LNCaP clone FGC (cell line): ENCODE measurements around the gene MEIS1.
A peak's percentile ranks its signal among the peaks of the same experiment; 100 is the strongest.

ENCODE experiments used
- DNase-seq: peaks from one replicate; pipeline ENCODE4 v3.0.0-alpha.2; 2011; ENCODE audit warnings: low read depth
- H3K4me3 ChIP-seq: 2 replicates; pipeline ENCODE4 v1.5.1; 2011; ENCODE audit warnings: mild to moderate bottlenecking, low read depth, low read length, control low read depth
- CTCF ChIP-seq: IDR thresholded peaks from 2 replicates; pipeline ENCODE4 v1.5.1; 2012; ENCODE audit warnings: mild to moderate bottlenecking; ENCODE audit not compliant: control insufficient read depth, insufficient read depth; ENCODE audit errors: extremely low read depth

MEIS1 gene

GRCh38 chr2:66601624-66602023, 166.7 kb downstream of the MEIS1 start:
- H3K4me3 ChIP-seq, result no peak overlapping the region
- DNase-seq, result no peak
- TF ChIP-seq CTCF, result no peak

GRCh38 chr2:66602341-66602740, 167.4 kb downstream of the MEIS1 start:
- TF ChIP-seq CTCF, result no peak
- H3K4me3 ChIP-seq, result no peak overlapping the region
- DNase-seq, result no peak

- DNase-seq, result no peak
- no peak for TF ChIP-seq CTCF
- H3K4me3 ChIP-seq, result no peak overlapping the region
These were observed 169.4 kb downstream of the MEIS1 start for GRCh38 chr2:66604326-66604725.

- DNase-seq, result no peak
- H3K4me3 ChIP-seq, result no peak overlapping the region
- TF ChIP-seq CTCF, result no peak
These were observed 170.1 kb downstream of the MEIS1 start for GRCh38 chr2:66604976-66605375.

GRCh38 chr2:66607152-66607551, 172.2 kb downstream of the MEIS1 start:
- no peak overlapping the region for H3K4me3 ChIP-seq
- DNase-seq, result no peak
- 0 out of 2 replicates have a peak, but pooled peaks have one; percentile 14 for TF ChIP-seq CTCF
